DMS53 treated with DMSO at 0.1 percent for 48 hours (cell line): ENCODE measurements around the gene PRPSAP2.

ENCODE experiments used
- DNase-seq: peaks from one replicate; lab custom pipeline; 2025; ENCODE audit not compliant: unreplicated experiment; lab: John Stamatoyannopoulos, UW

PRPSAP2 gene

GRCh38 chr17:18977646-18978045, 119.7 kb downstream of the PRPSAP2 start:
- DNase-seq: no peak

GRCh38 chr17:18978050-18978449, 120.1 kb downstream of the PRPSAP2 start:
- DNase-seq: no peak

- no peak for DNase-seq
Observed at GRCh38 chr17:18978655-18979054, 120.7 kb downstream of the PRPSAP2 start.
